ENCODE results near the gene EXT2. TPM values are rescaled to one million over a fixed set of nuclear protein-coding genes. Genes with fewer than 3 reads are reported as not detected.
A peak's percentile ranks its signal among the peaks of the same experiment; 100 is the strongest.

EXT2 gene
- total and polyA plus RNA-seq, 2 experiments from 2014 or later: 15.9 to 48.6 TPM

DNA sequence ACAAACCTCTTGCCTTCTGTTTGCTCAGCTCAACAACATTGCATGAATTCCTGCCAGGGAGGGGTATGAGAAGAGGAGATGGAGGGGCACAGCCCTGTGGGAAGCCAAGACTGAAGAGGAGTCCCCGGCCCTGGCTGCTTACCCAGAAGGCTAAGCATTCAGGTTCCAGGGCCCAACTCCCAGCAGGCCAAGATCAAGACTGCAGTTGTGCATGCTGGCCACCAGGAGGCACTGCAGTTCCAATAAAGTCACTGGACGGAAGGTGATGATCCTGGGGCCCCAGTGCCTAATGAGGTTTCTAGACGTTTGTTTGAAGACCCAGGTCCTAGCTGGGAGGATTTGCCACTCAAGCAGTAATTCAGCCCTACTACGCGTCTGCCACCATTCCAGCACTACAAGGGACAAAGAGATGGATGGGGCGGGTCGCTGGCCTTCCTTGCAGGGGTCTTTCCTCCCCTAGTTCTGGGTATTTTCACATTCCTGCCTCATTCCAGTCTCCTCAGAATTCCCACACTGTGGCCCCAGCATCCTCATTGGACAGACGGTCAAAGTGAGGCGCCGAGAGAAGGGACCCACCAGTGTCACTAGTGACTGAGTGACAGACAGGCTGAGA is 190.9 kb downstream of the EXT2 start:
- no peak overlapping the region for H3K4me3 Mint-ChIP-seq
- H3K79me2 ChIP-seq (replicated peaks; ENCODE audit: insufficient read depth): no peaks in the 10 kb centered on the region
- no peak overlapping the region for H3K4me2 ChIP-seq
- H3K4me1 Mint-ChIP-seq: peaks cover 9% of the 10 kb centered on the region; the same call in 2 of the 3 replicates
- H3K4me3 ChIP-seq: no peak overlapping the region
- H2AFZ ChIP-seq: peak overlapping the region; percentile 53
- no peaks in the 10 kb centered on the region for H3K9me2 ChIP-seq (ENCODE audit: insufficient read depth)
- no peaks in the 10 kb centered on the region for H3K27me3 ChIP-seq (ENCODE audit: insufficient read depth)
- H3K27me3 Mint-ChIP-seq (ENCODE audit: insufficient read depth, low read depth, poor library complexity): peaks cover 12% of the 10 kb centered on the region
- no peak overlapping the region for H3K27ac ChIP-seq (ENCODE audit: low read depth)
- ATAC-seq (peak; percentile 91), DNase-seq (ENCODE audit: low spot score) (peak; percentile 93)
- no peaks in the 10 kb centered on the region for H3K36me3 Mint-ChIP-seq (ENCODE audit: low read depth)
- H3F3A ChIP-seq (replicated peaks; ENCODE audit: low read depth): no peaks in the 10 kb centered on the region
- no peaks in the 10 kb centered on the region for H3K4me1 ChIP-seq (ENCODE audit: insufficient read depth)
- no peaks in the 10 kb centered on the region for H3K9me3 Mint-ChIP-seq
- H4K20me1 ChIP-seq (replicated peaks; ENCODE audit: insufficient read depth): no peaks in the 10 kb centered on the region
- no peak overlapping the region for H3K27ac Mint-ChIP-seq
- H3K36me3 ChIP-seq (ENCODE audit: insufficient read depth): no peaks in the 10 kb centered on the region
- TF ChIP-seq, protein P1, sequence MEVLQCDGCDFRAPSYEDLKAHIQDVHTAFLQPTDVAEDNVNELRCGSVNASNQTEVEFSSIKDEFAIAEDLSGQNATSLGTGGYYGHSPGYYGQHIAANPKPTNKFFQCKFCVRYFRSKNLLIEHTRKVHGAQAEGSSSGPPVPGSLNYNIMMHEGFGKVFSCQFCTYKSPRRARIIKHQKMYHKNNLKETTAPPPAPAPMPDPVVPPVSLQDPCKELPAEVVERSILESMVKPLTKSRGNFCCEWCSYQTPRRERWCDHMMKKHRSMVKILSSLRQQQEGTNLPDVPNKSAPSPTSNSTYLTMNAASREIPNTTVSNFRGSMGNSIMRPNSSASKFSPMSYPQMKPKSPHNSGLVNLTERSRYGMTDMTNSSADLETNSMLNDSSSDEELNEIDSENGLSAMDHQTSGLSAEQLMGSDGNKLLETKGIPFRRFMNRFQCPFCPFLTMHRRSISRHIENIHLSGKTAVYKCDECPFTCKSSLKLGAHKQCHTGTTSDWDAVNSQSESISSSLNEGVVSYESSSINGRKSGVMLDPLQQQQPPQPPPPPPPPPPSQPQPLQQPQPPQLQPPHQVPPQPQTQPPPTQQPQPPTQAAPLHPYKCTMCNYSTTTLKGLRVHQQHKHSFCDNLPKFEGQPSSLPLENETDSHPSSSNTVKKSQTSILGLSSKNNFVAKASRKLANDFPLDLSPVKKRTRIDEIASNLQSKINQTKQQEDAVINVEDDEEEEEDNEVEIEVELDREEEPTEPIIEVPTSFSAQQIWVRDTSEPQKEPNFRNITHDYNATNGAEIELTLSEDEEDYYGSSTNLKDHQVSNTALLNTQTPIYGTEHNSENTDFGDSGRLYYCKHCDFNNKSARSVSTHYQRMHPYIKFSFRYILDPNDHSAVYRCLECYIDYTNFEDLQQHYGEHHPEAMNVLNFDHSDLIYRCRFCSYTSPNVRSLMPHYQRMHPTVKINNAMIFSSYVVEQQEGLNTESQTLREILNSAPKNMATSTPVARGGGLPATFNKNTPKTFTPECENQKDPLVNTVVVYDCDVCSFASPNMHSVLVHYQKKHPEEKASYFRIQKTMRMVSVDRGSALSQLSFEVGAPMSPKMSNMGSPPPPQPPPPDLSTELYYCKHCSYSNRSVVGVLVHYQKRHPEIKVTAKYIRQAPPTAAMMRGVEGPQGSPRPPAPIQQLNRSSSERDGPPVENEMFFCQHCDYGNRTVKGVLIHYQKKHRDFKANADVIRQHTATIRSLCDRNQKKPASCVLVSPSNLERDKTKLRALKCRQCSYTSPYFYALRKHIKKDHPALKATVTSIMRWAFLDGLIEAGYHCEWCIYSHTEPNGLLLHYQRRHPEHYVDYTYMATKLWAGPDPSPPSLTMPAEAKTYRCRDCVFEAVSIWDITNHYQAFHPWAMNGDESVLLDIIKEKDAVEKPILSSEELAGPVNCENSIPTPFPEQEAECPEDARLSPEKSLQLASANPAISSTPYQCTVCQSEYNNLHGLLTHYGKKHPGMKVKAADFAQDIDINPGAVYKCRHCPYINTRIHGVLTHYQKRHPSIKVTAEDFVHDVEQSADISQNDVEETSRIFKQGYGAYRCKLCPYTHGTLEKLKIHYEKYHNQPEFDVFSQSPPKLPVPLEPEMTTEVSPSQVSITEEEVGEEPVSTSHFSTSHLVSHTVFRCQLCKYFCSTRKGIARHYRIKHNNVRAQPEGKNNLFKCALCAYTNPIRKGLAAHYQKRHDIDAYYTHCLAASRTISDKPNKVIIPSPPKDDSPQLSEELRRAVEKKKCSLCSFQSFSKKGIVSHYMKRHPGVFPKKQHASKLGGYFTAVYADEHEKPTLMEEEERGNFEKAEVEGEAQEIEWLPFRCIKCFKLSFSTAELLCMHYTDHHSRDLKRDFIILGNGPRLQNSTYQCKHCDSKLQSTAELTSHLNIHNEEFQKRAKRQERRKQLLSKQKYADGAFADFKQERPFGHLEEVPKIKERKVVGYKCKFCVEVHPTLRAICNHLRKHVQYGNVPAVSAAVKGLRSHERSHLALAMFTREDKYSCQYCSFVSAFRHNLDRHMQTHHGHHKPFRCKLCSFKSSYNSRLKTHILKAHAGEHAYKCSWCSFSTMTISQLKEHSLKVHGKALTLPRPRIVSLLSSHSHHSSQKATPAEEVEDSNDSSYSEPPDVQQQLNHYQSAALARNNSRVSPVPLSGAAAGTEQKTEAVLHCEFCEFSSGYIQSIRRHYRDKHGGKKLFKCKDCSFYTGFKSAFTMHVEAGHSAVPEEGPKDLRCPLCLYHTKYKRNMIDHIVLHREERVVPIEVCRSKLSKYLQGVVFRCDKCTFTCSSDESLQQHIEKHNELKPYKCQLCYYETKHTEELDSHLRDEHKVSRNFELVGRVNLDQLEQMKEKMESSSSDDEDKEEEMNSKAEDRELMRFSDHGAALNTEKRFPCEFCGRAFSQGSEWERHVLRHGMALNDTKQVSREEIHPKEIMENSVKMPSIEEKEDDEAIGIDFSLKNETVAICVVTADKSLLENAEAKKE (CRISPR knock-in tag; IDR thresholded peaks at IDR 0.05): no peak
- TF ChIP-seq, protein P2, sequence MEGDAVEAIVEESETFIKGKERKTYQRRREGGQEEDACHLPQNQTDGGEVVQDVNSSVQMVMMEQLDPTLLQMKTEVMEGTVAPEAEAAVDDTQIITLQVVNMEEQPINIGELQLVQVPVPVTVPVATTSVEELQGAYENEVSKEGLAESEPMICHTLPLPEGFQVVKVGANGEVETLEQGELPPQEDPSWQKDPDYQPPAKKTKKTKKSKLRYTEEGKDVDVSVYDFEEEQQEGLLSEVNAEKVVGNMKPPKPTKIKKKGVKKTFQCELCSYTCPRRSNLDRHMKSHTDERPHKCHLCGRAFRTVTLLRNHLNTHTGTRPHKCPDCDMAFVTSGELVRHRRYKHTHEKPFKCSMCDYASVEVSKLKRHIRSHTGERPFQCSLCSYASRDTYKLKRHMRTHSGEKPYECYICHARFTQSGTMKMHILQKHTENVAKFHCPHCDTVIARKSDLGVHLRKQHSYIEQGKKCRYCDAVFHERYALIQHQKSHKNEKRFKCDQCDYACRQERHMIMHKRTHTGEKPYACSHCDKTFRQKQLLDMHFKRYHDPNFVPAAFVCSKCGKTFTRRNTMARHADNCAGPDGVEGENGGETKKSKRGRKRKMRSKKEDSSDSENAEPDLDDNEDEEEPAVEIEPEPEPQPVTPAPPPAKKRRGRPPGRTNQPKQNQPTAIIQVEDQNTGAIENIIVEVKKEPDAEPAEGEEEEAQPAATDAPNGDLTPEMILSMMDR (conservative IDR thresholded peaks at IDR 0.05; ENCODE audit: low read depth in 2 of 2): peak; percentile 95 to 98

DNA sequence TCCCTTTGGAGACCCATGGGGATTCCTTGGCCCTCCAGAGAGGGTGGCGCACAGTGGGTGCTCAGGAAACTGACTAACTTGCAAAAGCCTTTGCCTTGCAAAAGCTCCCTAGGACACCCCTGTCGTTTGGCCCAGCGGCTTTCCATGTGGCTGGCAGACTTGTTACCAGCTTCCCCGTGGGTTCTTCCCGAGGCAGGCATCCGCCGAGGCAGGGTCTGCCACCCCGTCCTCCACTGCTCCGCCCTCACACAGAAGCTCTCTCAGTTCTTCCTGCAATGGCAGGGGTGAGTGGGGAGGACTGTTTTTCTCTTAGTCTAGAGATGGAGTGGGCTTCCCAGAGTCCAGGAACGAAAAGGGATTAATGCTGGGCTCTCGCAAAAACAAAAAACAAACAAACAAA is 191.4 kb downstream of the EXT2 start:
- Mint-ChIP-seq H3K36me3 (ENCODE audit: low read depth) (no peaks in the 10 kb centered on the region), H3K4me1 (peaks cover 9% of the 10 kb centered on the region; the same call in 2 of the 3 replicates), H3K27ac (no peak overlapping the region), H3K9me3 (no peaks in the 10 kb centered on the region), H3K27me3 (ENCODE audit: insufficient read depth, low read depth, poor library complexity) (peaks cover 10% of the 10 kb centered on the region), H3K4me3 (no peak overlapping the region)
- DNase-seq (ENCODE audit: low spot score): no peak
- Histone ChIP-seq H3K27me3 (ENCODE audit: insufficient read depth) (no peaks in the 10 kb centered on the region), H3K9me2 (ENCODE audit: insufficient read depth) (no peaks in the 10 kb centered on the region), H3K4me3 (no peak overlapping the region), H3K27ac (ENCODE audit: low read depth) (no peak overlapping the region), H4K20me1 (replicated peaks; ENCODE audit: insufficient read depth) (no peaks in the 10 kb centered on the region), H3F3A (replicated peaks; ENCODE audit: low read depth) (no peaks in the 10 kb centered on the region), H2AFZ (peak overlapping the region; percentile 28; the same call in 1 of the 2 replicates), H3K79me2 (replicated peaks; ENCODE audit: insufficient read depth) (no peaks in the 10 kb centered on the region), H3K4me1 (ENCODE audit: insufficient read depth) (no peaks in the 10 kb centered on the region), H3K36me3 (ENCODE audit: insufficient read depth) (no peaks in the 10 kb centered on the region), H3K4me2 (no peak overlapping the region)
- no peak for ATAC-seq
- TF ChIP-seq EZH2 (IDR thresholded peaks at IDR 0.05; ENCODE audit: low read depth, unreplicated experiment) (no peak), EZH2phosphoT487 (IDR thresholded peaks at IDR 0.05; ENCODE audit: unreplicated experiment) (no peak), ZNF114 (CRISPR knock-in tag; IDR thresholded peaks at IDR 0.05) (no peak)
- TF ChIP-seq, protein P3, sequence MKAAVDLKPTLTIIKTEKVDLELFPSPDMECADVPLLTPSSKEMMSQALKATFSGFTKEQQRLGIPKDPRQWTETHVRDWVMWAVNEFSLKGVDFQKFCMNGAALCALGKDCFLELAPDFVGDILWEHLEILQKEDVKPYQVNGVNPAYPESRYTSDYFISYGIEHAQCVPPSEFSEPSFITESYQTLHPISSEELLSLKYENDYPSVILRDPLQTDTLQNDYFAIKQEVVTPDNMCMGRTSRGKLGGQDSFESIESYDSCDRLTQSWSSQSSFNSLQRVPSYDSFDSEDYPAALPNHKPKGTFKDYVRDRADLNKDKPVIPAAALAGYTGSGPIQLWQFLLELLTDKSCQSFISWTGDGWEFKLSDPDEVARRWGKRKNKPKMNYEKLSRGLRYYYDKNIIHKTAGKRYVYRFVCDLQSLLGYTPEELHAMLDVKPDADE (IDR thresholded peaks at IDR 0.05): no peak
